ENCODE measurements around the gene PKNOX2.
A peak's percentile ranks its signal among the peaks of the same experiment; 100 is the strongest.

The PKNOX2 gene

GRCh38 chr11:125407046-125407445 lies 242.5 kb downstream of the PKNOX2 start:
- DNase-seq (ENCODE audit: low read depth in 2 of 2), result no peak

- no peak for DNase-seq (ENCODE audit: low read depth in 2 of 2)
Observed at GRCh38 chr11:125408311-125408711, 243.8 kb downstream of the PKNOX2 start.

GRCh38 chr11:125410091-125410490 lies 245.5 kb downstream of the PKNOX2 start:
- DNase-seq (ENCODE audit: low read depth in 2 of 2), result no peak

GRCh38 chr11:125412177-125412496 lies 247.6 kb downstream of the PKNOX2 start:
- no peak for DNase-seq (ENCODE audit: low read depth in 2 of 2)

- no peak for DNase-seq (ENCODE audit: low read depth in 2 of 2)
Observed at GRCh38 chr11:125412509-125412908, 248.0 kb downstream of the PKNOX2 start.

GRCh38 chr11:125413226-125413625 lies 248.7 kb downstream of the PKNOX2 start:
- DNase-seq (ENCODE audit: low read depth in 2 of 2), result no peak

- DNase-seq (ENCODE audit: low read depth in 2 of 2), result no peak
Observed at GRCh38 chr11:125414121-125414520, 249.6 kb downstream of the PKNOX2 start.

GRCh38 chr11:125416981-125417935 lies 252.7 kb downstream of the PKNOX2 start:
- DNase-seq (ENCODE audit: low read depth in 2 of 2), result no peak

- no peak for DNase-seq (ENCODE audit: low read depth in 2 of 2)
Observed at GRCh38 chr11:125418396-125418795, 253.8 kb downstream of the PKNOX2 start.

GRCh38 chr11:125422681-125423080 lies 258.1 kb downstream of the PKNOX2 start:
- no peak for DNase-seq (ENCODE audit: low read depth in 2 of 2)

- no peak for DNase-seq (ENCODE audit: low read depth in 2 of 2)
Observed at GRCh38 chr11:125423247-125423849, 258.8 kb downstream of the PKNOX2 start.

GRCh38 chr11:125425601-125426000 lies 261.1 kb downstream of the PKNOX2 start:
- no peak for DNase-seq (ENCODE audit: low read depth in 2 of 2)

GRCh38 chr11:125426818-125427528 lies 262.4 kb downstream of the PKNOX2 start:
- no peak for DNase-seq (ENCODE audit: low read depth in 2 of 2)

- no peak for DNase-seq (ENCODE audit: low read depth in 2 of 2)
Observed at GRCh38 chr11:125428486-125429173, 264.1 kb downstream of the PKNOX2 start.

GRCh38 chr11:125429174-125429707 lies 264.7 kb downstream of the PKNOX2 start:
- DNase-seq (ENCODE audit: low read depth in 2 of 2), result peak in 1 of 2 donors; percentile 19

- no peak for DNase-seq (ENCODE audit: low read depth in 2 of 2)
Observed at GRCh38 chr11:125429807-125430678, 265.5 kb downstream of the PKNOX2 start.

GRCh38 chr11:125431009-125431408 lies 266.5 kb downstream of the PKNOX2 start:
- DNase-seq (ENCODE audit: low read depth in 2 of 2), result no peak

GRCh38 chr11:125431481-125431880 lies 266.9 kb downstream of the PKNOX2 start:
- DNase-seq (ENCODE audit: low read depth in 2 of 2), result no peak

- no peak for DNase-seq (ENCODE audit: low read depth in 2 of 2)
Observed at GRCh38 chr11:125433454-125434121, 269.0 kb downstream of the PKNOX2 start.

Measured in stimulated activated CD8-positive, alpha-beta memory T cell treated with anti-CD3 and anti-CD28 coated beads, Interleukin-7, amount 100 ng/mL, for 4 hours (primary cell).